HepG2 (cell line): ENCODE measurements around the gene MED13L. TPM values are rescaled to one million over a fixed set of nuclear protein-coding genes. Genes with fewer than 3 reads are reported as not detected.

ENCODE experiments used
- ATAC-seq: fragments of 200-7000 bp; cut with Tn5 transposase; 3 replicates; pipeline ENCODE4 v1.9.1; 2020; ENCODE audit warnings: mild to moderate bottlenecking, moderate library complexity
- BruUV-seq: library from RNA; stranded (reverse); fragments of 400-500 nt; replicated peaks from 2 replicates; lab custom pipeline; 2021; lab: Mats Ljungman, UMichigan
- CTCF ChIA-PET: fragments of 300-600 bp; formaldehyde crosslinking; extraction: SDS; loops from one replicate; lab custom pipeline; 2021; ENCODE audit warnings: low total read pairs, inconsistent platforms, low intra/inter-chr PET ratio; lab: Yijun Ruan, JAX
- POLR2A ChIA-PET: fragments of 350-600 bp; sonication (Branson Sonifier 250); formaldehyde crosslinking; loops from one replicate; lab custom pipeline; 2020; ENCODE audit warnings: antibody characterized with exemption, inconsistent platforms; lab: Yijun Ruan, JAX
- DNase-seq: peaks from one replicate; pipeline ENCODE4 v3.0.0-alpha.2; 2015; ENCODE audit warnings: low spot score
- FAIRE-seq: peaks from 3 replicates; lab custom pipeline; 2011; peaks lifted over from hg19 to GRCh38; lab: Jason Lieb, UNC
- H2AFZ ChIP-seq: one replicate; pipeline ENCODE4 v1.6.1; 2011; ENCODE audit warnings: low read length, inconsistent platforms
- H3K27ac ChIP-seq: fragments of 300-600 bp; 3 replicates; pipeline ENCODE4 v1.8.0; 2011; ENCODE audit warnings: mixed run types, mild to moderate bottlenecking, mixed read lengths, low read length, inconsistent platforms; ENCODE audit not compliant: insufficient read depth; ENCODE audit errors: extremely low read length
- H3K27me3 ChIP-seq, 2 experiments: fragments of 200-600 bp in 1 of 2; 2 replicates in 1 of 2; 3 replicates in 1 of 2; pipeline versions ENCODE4 v1.6.0 to v1.8.0; 2011; ENCODE audit warnings: low read length in 2 of 2, mild to moderate bottlenecking in 2 of 2, moderate library complexity in 2 of 2, inconsistent platforms in 1 of 2; ENCODE audit not compliant: insufficient read depth in 2 of 2, control insufficient read depth in 1 of 2
- H3K36me3 ChIP-seq, 2 experiments: fragments of 200-600 bp in 1 of 2; replicated peaks in 1 of 2; 2 replicates in 1 of 2; 3 replicates in 1 of 2; pipeline versions ENCODE4 v1.5.1 to v1.8.0; 2011; ENCODE audit warnings: low read length in 2 of 2, inconsistent platforms in 1 of 2; ENCODE audit not compliant: insufficient read depth in 2 of 2, control insufficient read depth in 1 of 2
- H3K4me1 ChIP-seq: 2 replicates; pipeline ENCODE4 v1.5.1; 2012; ENCODE audit warnings: low read length, inconsistent platforms; ENCODE audit not compliant: insufficient read depth
- H3K4me2 ChIP-seq: 2 replicates; pipeline ENCODE4 v1.6.0; 2011; ENCODE audit warnings: low read depth, low read length, inconsistent platforms
- H3K4me3 ChIP-seq, 3 experiments: fragments of 200-600 bp in 1 of 3; sonication (generic), shearing (Covaris generic) in 1 of 3; replicated peaks in 1 of 3; 2 replicates each; pipeline ENCODE4 v1.5.1; 2011 to 2016; ENCODE audit warnings: low read length in 3 of 3, inconsistent platforms in 2 of 3, low read depth in 2 of 3, mild to moderate bottlenecking in 2 of 3, control low read depth in 1 of 3, mixed read lengths in 1 of 3; ENCODE audit not compliant: insufficient read depth in 1 of 3
- H3K79me2 ChIP-seq: one replicate; pipeline ENCODE4 v1.6.1; 2011; ENCODE audit warnings: low read length, inconsistent platforms; ENCODE audit not compliant: insufficient read depth
- H3K9ac ChIP-seq: 2 replicates; pipeline ENCODE4 v1.6.0; 2011; ENCODE audit warnings: mild to moderate bottlenecking, low read depth, low read length, inconsistent platforms; ENCODE audit not compliant: insufficient read depth
- H3K9me3 ChIP-seq: 2 replicates; pipeline ENCODE4 v1.5.1; 2012; ENCODE audit warnings: mild to moderate bottlenecking, low read length
- H4K20me1 ChIP-seq: 2 replicates; pipeline ENCODE4 v1.6.0; 2011; ENCODE audit warnings: inconsistent platforms, mild to moderate bottlenecking, low read length, moderate library complexity; ENCODE audit not compliant: insufficient read depth
- ARNT2 ChIP-seq: sonication (generic); formaldehyde crosslinking; IDR thresholded peaks from 2 replicates; pipeline ENCODE4 v1.8.0; 2022; ENCODE audit warnings: mild to moderate bottlenecking, low read depth, missing genetic modification reagents, moderate library complexity
- ATAD3A ChIP-seq: sonication (generic); formaldehyde crosslinking; IDR thresholded peaks from 2 replicates; pipeline ENCODE4 v1.4.0; 2020; ENCODE audit warnings: missing genetic modification reagents
- FOXA3 ChIP-seq: IDR thresholded peaks from 2 replicates; pipeline ENCODE4 v1.6.1; 2016; ENCODE audit warnings: missing genetic modification reagents, missing compliant biosample characterization
- HDAC6 ChIP-seq: fragments of 200-600 bp; sonication (generic); IDR thresholded peaks from 2 replicates; pipeline ENCODE4 v1.7.0; 2017; ENCODE audit warnings: mild to moderate bottlenecking, antibody characterized with exemption, low read length, low read depth
- HOXA7 ChIP-seq: sonication (generic); formaldehyde crosslinking; IDR thresholded peaks from 2 replicates; pipeline ENCODE4 v1.8.1; 2022; ENCODE audit warnings: mild to moderate bottlenecking, missing genetic modification reagents, moderate library complexity
- PHF5A ChIP-seq: IDR thresholded peaks from one replicate; pipeline ENCODE4 v1.6.1; 2018; ENCODE audit warnings: low read depth, missing genetic modification reagents; ENCODE audit not compliant: unreplicated experiment
- SIX1 ChIP-seq: sonication (generic); formaldehyde crosslinking; IDR thresholded peaks from 2 replicates; pipeline ENCODE4 v1.4.0; 2020; ENCODE audit warnings: missing genetic modification reagents, borderline replicate concordance
- SP4 ChIP-seq: sonication (generic); formaldehyde crosslinking; IDR thresholded peaks from 2 replicates; pipeline ENCODE4 v1.8.1; 2023; ENCODE audit warnings: mild to moderate bottlenecking, missing genetic modification reagents
- TCF7L2 ChIP-seq: IDR thresholded peaks from 2 replicates; pipeline ENCODE4 v1.6.1; 2011; ENCODE audit warnings: mild to moderate bottlenecking, low read depth, low read length, moderate library complexity
- TEAD2 ChIP-seq: sonication (generic); formaldehyde crosslinking; IDR thresholded peaks from 2 replicates; pipeline ENCODE4 v1.9.0; 2021; ENCODE audit warnings: missing genetic modification reagents
- ZMAT3 ChIP-seq: sonication (generic); formaldehyde crosslinking; conservative IDR thresholded peaks from 2 replicates; pipeline ENCODE4 v1.7.0; 2021; ENCODE audit warnings: missing genetic modification reagents
- ZNF451 ChIP-seq: sonication (generic); formaldehyde crosslinking; IDR thresholded peaks from 2 replicates; pipeline ENCODE4 v1.5.0; 2020; ENCODE audit warnings: mild to moderate bottlenecking, missing genetic modification reagents
- ZNF562 ChIP-seq: sonication (generic); formaldehyde crosslinking; IDR thresholded peaks from 2 replicates; pipeline ENCODE4 v1.8.0; 2022; ENCODE audit warnings: missing genetic modification reagents, borderline replicate concordance
- ZNF792 ChIP-seq: IDR thresholded peaks from 2 replicates; pipeline ENCODE4 v1.6.1; 2016
- WGBS: methylation state at CpG from one replicate; pipeline ENCODE4 v1.1.6; 2017; ENCODE audit warnings: low lambda C conversion rate; 5-methylcytosine and 5-hydroxymethylcytosine counted together
- in situ Hi-C: cut with HindIII; loops from 2 replicates; pipeline ENCODE4 v1.10.0; 2017; ENCODE audit warnings: low pct_unique_long_range_greater_than_20kb; ENCODE audit not compliant: extremely low pct_ligation_motif_present
- intact Hi-C: fragments of 100-400 bp; cut with micrococcal nuclease; formaldehyde crosslinking; loops from one replicate; pipeline ENCODE4 v1.10.0; 2022; ENCODE audit not compliant: unreplicated experiment
- polyA plus RNA-seq, 8 experiments: library from polyadenylated mRNA; depleted of rRNA in 3 of 8; stranded (reverse) in 7 of 8; unstranded in 1 of 8; fragments of >200 nt; fragmentation: Illumina TruSeq in 4 of 8; extraction: Trizol in 4 of 8; gene quantifications; 2 replicates each; pipeline versions ENCODE4 v1.2.1 to v1.2.3, GENCODE V29; 2011 to 2016; ENCODE audit warnings: low read depth in 4 of 8, missing spikeins in 1 of 8, mixed read lengths in 1 of 8; ENCODE audit not compliant: insufficient read depth in 1 of 8
- total RNA-seq, 5 experiments: library from RNA; depleted of rRNA; stranded (reverse); fragments of >200 nt; fragmentation: Illumina TruSeq; extraction: Trizol; gene quantifications; 2 replicates each; pipeline ENCODE4 v1.2.3, GENCODE V29; 2016; ENCODE audit warnings: low read depth in 1 of 5
- TF ChIP-seq, protein P1 (sequence below): sonication (generic); formaldehyde crosslinking; IDR thresholded peaks from 2 replicates; pipeline ENCODE4 v1.9.0; 2021; ENCODE audit warnings: missing genetic modification reagents, borderline replicate concordance
- TF ChIP-seq, protein P2 (sequence below): sonication (generic); formaldehyde crosslinking; IDR thresholded peaks from 2 replicates; pipeline ENCODE4 v1.4.0; 2020; ENCODE audit warnings: mild to moderate bottlenecking, missing genetic modification reagents
- TF ChIP-seq, protein P3 (sequence below): sonication (generic); formaldehyde crosslinking; conservative IDR thresholded peaks from 2 replicates; pipeline ENCODE4 v1.5.0; 2020; ENCODE audit warnings: missing genetic modification reagents
- TF ChIP-seq, protein P4 (sequence below): sonication (generic); formaldehyde crosslinking; IDR thresholded peaks from 2 replicates; pipeline ENCODE4 v1.5.0; 2020; ENCODE audit warnings: mild to moderate bottlenecking, missing genetic modification reagents, borderline replicate concordance

The MED13L gene
- total and polyA plus RNA-seq, 2 of the 13 experiments (the other 11 are each of a cell fraction or from before 2014, with no cell fraction given): 24.8 to 38.9 TPM

DNA sequence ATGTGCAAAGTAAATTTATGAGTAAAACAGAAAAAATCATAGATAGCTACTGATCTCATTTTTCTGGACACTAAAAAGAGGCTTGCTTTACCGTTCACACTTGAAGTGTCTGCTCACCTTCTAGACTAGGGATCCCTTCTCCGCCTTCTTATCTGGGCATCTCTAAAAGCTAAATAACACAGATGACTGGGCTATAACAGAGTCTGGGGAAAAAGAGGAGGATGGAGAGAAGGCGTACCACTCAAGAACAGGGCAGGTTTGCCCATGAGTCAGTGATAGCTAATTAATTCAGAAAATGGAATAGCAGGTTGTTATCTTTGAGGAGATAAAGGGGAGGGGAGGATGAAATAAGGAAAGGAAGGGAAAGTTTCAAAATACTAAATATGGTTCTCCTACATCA lies 185.3 kb downstream of the MED13L start:
- Histone ChIP-seq H2AFZ (no peak overlapping the region), H3K4me3 (no peak overlapping the region), H3K27me3 (no peaks in the 10 kb centered on the region), H3K9me3 (no peaks in the 10 kb centered on the region), H3K27ac (no peak overlapping the region), H3K79me2 (no peaks in the 10 kb centered on the region), H3K36me3 (no peaks in the 10 kb centered on the region; a peak in 1 of 5 replicates), H3K9ac (no peak overlapping the region), H4K20me1 (no peaks in the 10 kb centered on the region), H3K4me1 (peaks cover 23% of the 10 kb centered on the region), H3K4me2 (no peak overlapping the region)
- DNase-seq: no peak
- FAIRE-seq: no peak
- no peak for ATAC-seq
- 100% methylated on average over 3 of the region's 3 CpGs for WGBS
- intact Hi-C loops: no loop called here
- in situ Hi-C loops: no loop called here
- BruUV-seq: no TSS peak
- ChIA-PET POLR2A (no interaction called here), CTCF (no interaction called here)
- TF ChIP-seq FOXA3 (CRISPR knock-in tag): no peak
- TF ChIP-seq, protein P1, sequence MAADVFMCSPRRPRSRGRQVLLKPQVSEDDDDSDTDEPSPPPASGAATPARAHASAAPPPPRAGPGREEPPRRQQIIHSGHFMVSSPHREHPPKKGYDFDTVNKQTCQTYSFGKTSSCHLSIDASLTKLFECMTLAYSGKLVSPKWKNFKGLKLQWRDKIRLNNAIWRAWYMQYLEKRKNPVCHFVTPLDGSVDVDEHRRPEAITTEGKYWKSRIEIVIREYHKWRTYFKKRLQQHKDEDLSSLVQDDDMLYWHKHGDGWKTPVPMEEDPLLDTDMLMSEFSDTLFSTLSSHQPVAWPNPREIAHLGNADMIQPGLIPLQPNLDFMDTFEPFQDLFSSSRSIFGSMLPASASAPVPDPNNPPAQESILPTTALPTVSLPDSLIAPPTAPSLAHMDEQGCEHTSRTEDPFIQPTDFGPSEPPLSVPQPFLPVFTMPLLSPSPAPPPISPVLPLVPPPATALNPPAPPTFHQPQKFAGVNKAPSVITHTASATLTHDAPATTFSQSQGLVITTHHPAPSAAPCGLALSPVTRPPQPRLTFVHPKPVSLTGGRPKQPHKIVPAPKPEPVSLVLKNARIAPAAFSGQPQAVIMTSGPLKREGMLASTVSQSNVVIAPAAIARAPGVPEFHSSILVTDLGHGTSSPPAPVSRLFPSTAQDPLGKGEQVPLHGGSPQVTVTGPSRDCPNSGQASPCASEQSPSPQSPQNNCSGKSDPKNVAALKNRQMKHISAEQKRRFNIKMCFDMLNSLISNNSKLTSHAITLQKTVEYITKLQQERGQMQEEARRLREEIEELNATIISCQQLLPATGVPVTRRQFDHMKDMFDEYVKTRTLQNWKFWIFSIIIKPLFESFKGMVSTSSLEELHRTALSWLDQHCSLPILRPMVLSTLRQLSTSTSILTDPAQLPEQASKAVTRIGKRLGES (CRISPR knock-in tag): no peak
- TF ChIP-seq TEAD2: no peak
- TF ChIP-seq PHF5A (CRISPR knock-in tag): no peak
- TF ChIP-seq ARNT2 (CRISPR knock-in tag): no peak
- TF ChIP-seq HOXA7 (CRISPR knock-in tag): no peak
- TF ChIP-seq, protein P2, sequence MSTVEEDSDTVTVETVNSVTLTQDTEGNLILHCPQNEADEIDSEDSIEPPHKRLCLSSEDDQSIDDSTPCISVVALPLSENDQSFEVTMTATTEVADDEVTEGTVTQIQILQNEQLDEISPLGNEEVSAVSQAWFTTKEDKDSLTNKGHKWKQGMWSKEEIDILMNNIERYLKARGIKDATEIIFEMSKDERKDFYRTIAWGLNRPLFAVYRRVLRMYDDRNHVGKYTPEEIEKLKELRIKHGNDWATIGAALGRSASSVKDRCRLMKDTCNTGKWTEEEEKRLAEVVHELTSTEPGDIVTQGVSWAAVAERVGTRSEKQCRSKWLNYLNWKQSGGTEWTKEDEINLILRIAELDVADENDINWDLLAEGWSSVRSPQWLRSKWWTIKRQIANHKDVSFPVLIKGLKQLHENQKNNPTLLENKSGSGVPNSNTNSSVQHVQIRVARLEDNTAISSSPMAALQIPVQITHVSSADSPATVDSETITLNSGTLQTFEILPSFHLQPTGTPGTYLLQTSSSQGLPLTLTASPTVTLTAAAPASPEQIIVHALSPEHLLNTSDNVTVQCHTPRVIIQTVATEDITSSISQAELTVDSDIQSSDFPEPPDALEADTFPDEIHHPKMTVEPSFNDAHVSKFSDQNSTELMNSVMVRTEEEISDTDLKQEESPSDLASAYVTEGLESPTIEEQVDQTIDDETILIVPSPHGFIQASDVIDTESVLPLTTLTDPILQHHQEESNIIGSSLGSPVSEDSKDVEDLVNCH: no peak
- TF ChIP-seq ZMAT3: no peak
- TF ChIP-seq, protein P3, sequence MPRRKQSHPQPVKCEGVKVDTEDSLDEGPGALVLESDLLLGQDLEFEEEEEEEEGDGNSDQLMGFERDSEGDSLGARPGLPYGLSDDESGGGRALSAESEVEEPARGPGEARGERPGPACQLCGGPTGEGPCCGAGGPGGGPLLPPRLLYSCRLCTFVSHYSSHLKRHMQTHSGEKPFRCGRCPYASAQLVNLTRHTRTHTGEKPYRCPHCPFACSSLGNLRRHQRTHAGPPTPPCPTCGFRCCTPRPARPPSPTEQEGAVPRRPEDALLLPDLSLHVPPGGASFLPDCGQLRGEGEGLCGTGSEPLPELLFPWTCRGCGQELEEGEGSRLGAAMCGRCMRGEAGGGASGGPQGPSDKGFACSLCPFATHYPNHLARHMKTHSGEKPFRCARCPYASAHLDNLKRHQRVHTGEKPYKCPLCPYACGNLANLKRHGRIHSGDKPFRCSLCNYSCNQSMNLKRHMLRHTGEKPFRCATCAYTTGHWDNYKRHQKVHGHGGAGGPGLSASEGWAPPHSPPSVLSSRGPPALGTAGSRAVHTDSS (CRISPR knock-in tag): no peak
- TF ChIP-seq ZNF792 (CRISPR knock-in tag): no peak
- no peak for TF ChIP-seq TCF7L2
- TF ChIP-seq SP4 (CRISPR knock-in tag): no peak
- TF ChIP-seq HDAC6: no peak
- TF ChIP-seq ZNF562 (CRISPR knock-in tag): no peak
- no peak for TF ChIP-seq ZNF451 (CRISPR knock-in tag)
- no peak for TF ChIP-seq ATAD3A (CRISPR knock-in tag)
- TF ChIP-seq SIX1 (CRISPR knock-in tag): no peak
- TF ChIP-seq, protein P4, sequence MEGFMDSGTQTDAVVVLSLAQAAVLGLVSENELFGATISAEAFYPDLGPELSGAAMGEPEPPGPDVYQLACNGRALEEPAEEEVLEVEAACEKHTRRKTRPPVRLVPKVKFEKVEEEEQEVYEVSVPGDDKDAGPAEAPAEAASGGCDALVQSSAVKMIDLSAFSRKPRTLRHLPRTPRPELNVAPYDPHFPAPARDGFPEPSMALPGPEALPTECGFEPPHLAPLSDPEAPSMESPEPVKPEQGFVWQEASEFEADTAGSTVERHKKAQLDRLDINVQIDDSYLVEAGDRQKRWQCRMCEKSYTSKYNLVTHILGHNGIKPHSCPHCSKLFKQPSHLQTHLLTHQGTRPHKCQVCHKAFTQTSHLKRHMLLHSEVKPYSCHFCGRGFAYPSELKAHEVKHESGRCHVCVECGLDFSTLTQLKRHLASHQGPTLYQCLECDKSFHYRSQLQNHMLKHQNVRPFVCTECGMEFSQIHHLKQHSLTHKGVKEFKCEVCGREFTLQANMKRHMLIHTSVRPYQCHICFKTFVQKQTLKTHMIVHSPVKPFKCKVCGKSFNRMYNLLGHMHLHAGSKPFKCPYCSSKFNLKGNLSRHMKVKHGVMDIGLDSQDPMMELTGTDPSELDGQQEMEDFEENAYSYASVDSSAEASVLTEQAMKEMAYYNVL (CRISPR knock-in tag): no peak
- TF ChIP-seq, all 625 proteins: peak for 0
